IPS-15b (cell line): ENCODE results near the gene CDK10.

Experiments
- H3K27me3 ChIP-seq: one replicate; pipeline ENCODE4 v1.6.1; 2013; ENCODE audit warnings: low read length; ENCODE audit not compliant: control insufficient read depth, insufficient read depth
- H3K36me3 ChIP-seq: one replicate; pipeline ENCODE4 v1.6.1; 2013; ENCODE audit warnings: low read length; ENCODE audit not compliant: control insufficient read depth, insufficient read depth
- H3K4me1 ChIP-seq: one replicate; pipeline ENCODE4 v1.6.1; 2013; ENCODE audit warnings: mild to moderate bottlenecking, low read length; ENCODE audit not compliant: control insufficient read depth, insufficient read depth
- H3K4me3 ChIP-seq: one replicate; pipeline ENCODE4 v1.5.1; 2013; ENCODE audit warnings: low read depth, low read length
- H3K9ac ChIP-seq: one replicate; pipeline ENCODE4 v1.6.1; 2013; ENCODE audit warnings: low read depth, mild to moderate bottlenecking, low read length
- H3K9me3 ChIP-seq: one replicate; pipeline ENCODE4 v1.6.1; 2013; ENCODE audit warnings: mild to moderate bottlenecking, low read length; ENCODE audit not compliant: control insufficient read depth, insufficient read depth

Gene CDK10

DNA sequence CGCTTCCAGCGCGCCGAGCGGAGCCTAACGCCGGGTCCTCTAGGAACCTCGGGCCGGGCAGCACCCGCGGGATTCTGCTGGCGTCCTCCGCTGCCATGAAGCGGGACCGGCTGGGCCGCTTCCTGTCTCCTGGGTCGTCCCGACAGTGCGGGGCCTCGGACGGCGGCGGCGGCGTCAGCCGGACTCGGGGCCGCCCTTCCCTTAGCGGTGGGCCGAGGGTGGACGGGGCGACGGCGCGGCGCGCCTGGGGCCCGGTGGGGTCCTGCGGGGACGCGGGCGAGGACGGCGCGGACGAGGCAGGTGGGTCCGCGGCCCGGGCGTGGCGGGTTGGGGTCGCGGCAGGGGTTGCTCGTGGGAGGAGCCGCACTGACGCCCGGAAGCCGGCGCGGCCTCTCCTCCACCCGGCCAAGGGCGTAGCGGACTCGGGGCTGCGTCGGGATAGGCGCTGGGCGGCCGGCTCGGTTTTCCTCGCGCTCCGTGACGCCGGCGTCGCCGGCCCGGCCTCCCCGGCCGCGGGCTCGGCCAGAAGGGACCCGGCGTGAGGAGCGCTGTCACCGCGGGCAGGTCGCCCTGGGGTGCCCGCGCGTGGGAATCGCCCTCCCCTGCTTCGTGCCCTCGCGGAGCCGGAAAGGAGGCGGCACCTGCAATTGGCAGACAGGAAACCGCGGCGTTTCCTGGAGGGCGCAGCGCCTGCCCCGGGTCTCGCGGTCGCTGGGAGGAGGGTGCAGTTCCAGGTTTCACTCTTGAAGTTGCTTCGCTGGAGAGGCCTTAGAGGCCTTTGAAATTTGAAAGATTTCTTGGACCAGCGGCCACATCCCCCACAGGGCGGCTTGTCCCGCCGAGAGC, 35.3 kb downstream of the CDK10 start:
- Histone ChIP-seq H3K36me3 (peaks cover 17% of the 10 kb centered on the region), H3K9me3 (no peaks in the 10 kb centered on the region), H3K9ac (peak overlapping the region; percentile 60), H3K4me1 (peaks cover 2% of the 10 kb centered on the region), H3K4me3 (peak overlapping the region; percentile 81), H3K27me3 (peaks cover 20% of the 10 kb centered on the region)

DNA sequence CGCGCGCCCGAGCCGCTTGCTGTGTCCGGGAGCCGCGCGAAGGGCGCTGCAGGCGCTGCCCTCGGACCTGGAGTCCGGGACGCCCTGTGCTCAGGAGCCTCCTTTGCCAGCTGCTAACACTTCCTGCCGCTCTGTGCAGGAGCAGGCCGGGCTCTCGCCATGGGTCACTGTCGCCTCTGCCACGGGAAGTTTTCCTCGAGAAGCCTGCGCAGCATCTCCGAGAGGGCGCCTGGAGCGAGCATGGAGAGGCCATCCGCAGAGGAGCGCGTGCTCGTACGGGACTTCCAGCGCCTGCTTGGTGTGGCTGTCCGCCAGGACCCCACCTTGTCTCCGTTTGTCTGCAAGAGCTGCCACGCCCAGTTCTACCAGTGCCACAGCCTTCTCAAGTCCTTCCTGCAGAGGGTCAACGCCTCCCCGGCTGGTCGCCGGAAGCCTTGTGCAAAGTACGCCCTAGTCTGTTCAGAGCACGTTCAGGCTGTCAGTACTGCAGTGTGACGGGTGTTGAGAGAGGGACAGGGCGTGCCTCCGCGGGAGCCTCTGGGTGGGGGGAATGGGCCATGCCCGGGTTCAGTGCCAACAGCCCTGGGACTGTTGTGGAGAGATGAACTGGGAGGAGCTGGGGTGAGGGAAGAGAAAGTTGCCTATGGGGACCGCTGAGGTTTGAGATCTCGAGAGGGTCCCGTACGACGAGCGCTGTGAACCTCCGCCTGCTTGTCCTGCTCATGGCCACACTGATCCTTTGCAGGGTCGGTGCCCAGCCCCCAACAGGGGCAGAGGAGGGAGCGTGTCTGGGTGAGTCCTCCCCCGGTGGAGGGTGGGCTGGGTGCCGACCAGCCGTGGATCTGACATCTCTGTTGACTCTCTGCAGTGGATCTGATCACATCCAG, 36.1 kb downstream of the CDK10 start:
- Histone ChIP-seq H3K36me3 (peaks cover 17% of the 10 kb centered on the region), H3K4me3 (peak overlapping the region; percentile 81), H3K4me1 (peaks cover 2% of the 10 kb centered on the region), H3K9me3 (no peaks in the 10 kb centered on the region), H3K27me3 (peaks cover 20% of the 10 kb centered on the region), H3K9ac (peak overlapping the region; percentile 60)

DNA sequence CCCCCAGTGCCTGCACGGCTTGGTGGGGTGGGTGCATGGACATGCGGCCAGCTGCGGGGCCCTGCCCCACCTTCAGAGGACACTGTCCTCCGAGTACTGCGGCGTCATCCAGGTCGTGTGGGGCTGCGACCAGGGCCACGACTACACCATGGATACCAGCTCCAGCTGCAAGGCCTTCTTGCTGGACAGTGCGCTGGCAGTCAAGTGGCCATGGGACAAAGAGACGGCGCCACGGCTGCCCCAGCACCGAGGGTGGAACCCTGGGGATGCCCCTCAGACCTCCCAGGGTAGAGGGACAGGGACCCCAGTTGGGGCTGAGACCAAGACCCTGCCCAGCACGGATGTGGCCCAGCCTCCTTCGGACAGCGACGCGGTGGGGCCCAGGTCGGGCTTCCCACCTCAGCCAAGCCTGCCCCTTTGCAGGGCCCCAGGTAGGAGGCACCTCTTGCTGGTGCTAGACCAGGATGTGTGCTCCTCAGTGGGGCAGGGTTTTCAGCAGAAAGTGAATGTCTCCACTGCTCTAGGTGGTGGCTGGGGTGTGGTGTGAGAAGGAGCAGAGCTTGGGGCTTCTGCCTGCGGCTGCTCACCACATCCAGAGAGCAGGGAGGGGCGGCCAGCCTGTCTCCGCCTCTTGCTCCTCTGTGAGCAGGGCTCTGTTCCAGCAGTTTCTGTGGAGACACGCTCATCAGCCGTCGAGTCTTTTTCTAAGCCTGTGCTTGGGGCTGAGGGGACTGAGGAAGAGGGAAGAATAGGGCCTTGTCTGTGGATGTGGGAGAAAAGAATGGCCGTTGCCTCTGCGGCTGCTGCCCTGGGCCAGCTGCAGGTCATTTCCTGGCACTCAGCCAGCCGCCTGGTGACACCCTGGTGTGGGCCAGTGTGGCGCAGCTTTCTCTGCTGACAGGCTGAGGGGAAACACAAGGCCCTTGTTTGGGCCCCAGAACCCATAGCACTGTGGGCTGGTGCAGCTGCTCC, 37.1 kb downstream of the CDK10 start:
- H3K9me3 ChIP-seq = no peaks in the 10 kb centered on the region
- H3K36me3 ChIP-seq = peaks cover 16% of the 10 kb centered on the region
- H3K9ac ChIP-seq = no peak overlapping the region
- peaks cover 2% of the 10 kb centered on the region for H3K4me1 ChIP-seq
- H3K27me3 ChIP-seq = peaks cover 18% of the 10 kb centered on the region
- H3K4me3 ChIP-seq = peak overlapping the region; percentile 81

DNA sequence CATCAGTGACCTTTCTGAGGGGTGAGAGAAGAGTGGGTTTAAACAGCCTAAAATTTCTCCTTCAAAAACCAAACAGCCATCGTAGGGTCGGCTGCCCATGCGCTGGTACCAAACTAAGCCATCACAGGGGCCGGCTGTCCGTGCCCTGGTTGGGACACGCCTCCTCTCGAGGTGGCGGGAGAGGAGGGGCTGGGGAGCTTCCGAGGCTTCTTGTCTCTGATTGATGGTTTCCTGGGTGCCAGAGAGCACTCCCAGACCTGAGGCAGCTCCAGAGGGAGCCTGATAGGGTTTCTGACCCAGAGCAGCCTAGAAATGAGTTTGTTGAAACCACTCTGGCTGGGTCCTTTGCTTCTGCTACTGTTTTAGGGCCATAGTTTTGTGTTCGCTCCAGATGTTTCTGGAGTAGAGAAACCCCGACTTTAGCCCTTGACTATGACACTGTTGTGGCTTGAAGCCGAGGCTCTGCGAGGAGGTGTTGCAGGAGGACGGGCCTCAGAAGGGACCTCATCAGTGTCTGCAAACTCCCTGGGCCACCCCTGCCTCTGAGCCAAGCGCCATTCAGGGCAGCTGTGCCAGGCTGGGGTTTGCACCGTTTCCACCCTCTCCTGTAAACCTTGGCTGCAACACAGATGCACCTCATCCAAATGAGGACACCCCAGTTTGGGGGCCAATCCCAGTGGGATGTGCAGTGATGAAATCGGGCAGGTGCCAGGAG, 41.1 kb downstream of the CDK10 start:
- peaks cover 5% of the 10 kb centered on the region for H3K27me3 ChIP-seq
- no peak overlapping the region for H3K4me3 ChIP-seq
- no peak overlapping the region for H3K9ac ChIP-seq
- no peaks in the 10 kb centered on the region for H3K9me3 ChIP-seq
- peaks cover 28% of the 10 kb centered on the region for H3K36me3 ChIP-seq
- peaks cover 4% of the 10 kb centered on the region for H3K4me1 ChIP-seq

DNA sequence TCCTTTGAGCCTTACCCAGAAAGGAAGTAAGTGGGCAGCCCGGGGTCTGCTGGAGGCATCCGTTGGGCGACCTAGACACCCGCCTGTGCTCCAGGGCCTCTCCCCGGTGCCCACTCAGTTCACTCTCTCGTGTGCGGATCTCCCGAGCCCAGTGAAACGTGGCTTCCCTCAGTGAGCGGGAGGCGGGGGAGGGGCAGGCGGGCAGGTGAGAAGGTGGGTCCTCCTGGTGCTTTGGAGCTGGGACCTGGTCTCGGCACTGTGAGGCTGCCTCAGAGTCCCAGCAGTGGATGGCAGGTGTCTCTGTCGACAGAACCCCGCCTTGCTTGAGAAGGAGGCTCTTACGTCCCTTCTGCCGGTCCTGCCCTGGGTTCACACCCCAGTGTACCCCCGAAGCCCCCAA, 42.8 kb downstream of the CDK10 start:
- Histone ChIP-seq H3K4me3 (no peak overlapping the region), H3K36me3 (peaks cover 27% of the 10 kb centered on the region), H3K9ac (no peak overlapping the region)

DNA sequence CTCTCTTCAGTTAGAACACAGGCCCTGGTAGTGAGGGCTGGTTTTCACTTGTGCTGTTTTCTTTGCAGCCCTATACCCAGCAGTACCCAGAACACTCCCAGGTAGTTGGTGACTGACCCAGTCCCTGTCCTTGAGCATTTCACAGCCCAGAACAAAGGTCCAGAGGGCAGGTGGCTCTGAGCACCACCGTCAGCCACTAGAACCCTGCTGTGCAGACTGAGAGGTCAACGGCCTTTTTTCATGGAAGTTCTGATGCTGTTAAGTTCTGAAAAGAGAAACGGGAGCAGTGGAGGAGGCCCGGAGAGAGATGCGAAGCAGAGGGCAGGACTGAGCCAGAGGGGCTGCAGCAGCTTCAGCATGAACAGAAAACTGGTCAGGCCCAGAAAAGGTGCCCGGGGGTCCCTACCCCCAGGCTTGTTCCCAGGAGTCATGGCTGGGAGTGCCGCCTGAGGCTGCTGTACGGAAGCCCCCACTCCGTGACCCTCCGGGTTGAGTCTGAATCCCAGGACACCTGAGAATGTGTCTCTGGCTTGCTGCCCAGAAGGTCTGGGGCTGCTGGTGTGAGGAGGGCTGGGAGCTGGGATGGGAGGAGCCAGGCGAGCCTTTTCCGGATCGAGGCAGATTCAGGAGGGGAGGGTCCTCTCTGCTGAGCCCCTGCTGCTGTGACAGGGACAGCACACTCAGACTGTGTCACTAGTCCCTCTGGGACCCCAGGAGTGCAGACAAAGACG, 43.5 kb downstream of the CDK10 start:
- Histone ChIP-seq H3K27me3 (no peaks in the 10 kb centered on the region), H3K36me3 (peaks cover 31% of the 10 kb centered on the region), H3K4me3 (no peak overlapping the region), H3K4me1 (peaks cover 2% of the 10 kb centered on the region), H3K9me3 (no peaks in the 10 kb centered on the region), H3K9ac (no peak overlapping the region)

More for the DNA sequence above, 42.8 kb downstream of the CDK10 start:
- H3K27me3 ChIP-seq = no peaks in the 10 kb centered on the region
- no peaks in the 10 kb centered on the region for H3K9me3 ChIP-seq
- peaks cover 2% of the 10 kb centered on the region for H3K4me1 ChIP-seq

DNA sequence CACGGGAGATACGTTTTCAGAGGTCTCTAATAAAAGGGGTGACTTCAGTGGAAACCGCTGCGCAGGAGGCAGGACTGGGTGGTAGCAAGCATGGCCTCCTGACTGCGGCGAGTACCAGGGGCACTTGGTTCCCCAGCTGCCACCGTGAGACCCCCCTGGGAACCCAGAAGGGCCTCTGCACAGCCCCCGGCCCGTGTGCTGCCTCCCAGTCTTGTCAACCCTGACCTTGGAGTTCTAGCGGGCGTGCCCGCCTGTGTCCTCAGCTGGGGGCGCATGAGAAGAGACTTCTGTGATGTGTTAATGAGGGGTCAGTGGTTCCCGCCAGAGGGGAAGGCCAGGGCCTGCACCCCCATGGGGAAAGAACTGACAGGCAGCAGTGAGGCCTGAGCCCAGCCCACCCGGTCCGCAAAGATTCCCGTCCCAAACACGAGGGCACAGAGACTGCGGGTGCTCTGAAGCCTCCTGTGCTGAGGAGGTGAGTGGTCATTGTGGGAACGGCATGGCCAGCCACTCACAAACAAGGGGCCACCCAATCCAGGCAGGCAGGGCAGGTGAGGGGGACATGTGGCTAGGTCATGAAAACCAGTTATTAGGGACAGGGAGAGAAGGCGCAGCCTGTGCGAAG, 44.2 kb downstream of the CDK10 start:
- Histone ChIP-seq H3K9ac (no peak overlapping the region), H3K4me3 (no peak overlapping the region), H3K27me3 (no peaks in the 10 kb centered on the region), H3K36me3 (peaks cover 34% of the 10 kb centered on the region), H3K9me3 (no peaks in the 10 kb centered on the region), H3K4me1 (peaks cover 2% of the 10 kb centered on the region)

DNA sequence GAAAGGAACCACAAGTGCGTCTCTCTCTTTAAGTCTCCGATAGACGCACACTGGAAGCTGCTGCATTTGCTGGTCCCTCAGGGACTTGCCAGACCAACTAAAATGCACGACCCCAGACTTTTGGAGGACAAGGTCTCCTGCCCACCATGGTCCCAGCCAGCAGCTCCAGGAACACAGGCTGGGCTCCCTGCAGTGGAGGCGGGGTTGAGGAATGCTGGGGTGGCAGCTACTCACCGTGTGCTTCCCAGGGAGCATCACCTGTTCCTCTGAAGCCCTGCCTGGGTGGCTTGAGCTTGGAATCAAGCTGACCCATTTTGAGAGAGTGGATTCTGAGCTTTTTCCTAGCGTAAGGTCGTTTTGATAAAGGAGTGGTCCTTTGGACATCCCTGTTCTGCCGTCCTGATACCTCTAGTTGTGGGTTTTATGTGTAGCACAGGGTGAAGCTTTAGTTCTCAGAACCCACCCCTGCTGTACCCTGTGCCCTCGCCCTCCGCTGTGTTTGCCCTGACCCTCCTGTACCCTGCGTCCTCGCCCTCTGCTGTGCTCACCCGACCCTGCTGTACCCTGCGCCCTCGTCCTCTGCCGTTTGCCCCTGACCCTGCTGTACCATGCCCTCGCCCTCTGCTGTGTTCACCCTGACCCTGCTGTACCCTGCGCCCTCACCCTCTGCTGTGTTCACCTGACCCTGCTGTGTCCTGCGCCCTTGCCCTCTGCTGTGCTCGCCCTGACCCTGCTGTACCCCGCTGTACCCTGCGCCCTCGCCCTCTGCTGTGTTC, 45.8 kb downstream of the CDK10 start:
- Histone ChIP-seq H3K4me1 (peaks cover 2% of the 10 kb centered on the region), H3K9me3 (no peaks in the 10 kb centered on the region), H3K4me3 (no peak overlapping the region), H3K9ac (no peak overlapping the region), H3K27me3 (no peaks in the 10 kb centered on the region), H3K36me3 (peaks cover 40% of the 10 kb centered on the region)

DNA sequence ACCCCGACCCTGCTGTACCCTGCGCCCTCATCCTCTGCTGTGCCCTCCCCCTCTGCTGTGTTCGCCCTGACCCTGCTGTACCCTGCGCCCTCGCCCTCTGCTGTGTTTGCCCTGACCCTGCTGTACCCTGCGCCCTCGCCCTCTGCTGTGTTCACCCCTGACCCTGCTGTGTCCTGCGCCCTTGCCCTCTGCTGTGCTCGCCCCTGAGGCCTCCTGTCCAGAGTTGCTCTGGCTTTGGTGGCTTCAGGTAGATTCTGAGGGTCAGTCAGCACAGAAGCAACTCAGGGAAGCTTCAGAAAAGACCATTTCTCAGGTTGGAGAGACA, 46.4 kb downstream of the CDK10 start:
- Histone ChIP-seq H3K9ac (no peak overlapping the region), H3K4me1 (peaks cover 2% of the 10 kb centered on the region), H3K27me3 (no peaks in the 10 kb centered on the region), H3K4me3 (no peak overlapping the region), H3K9me3 (no peaks in the 10 kb centered on the region), H3K36me3 (peaks cover 38% of the 10 kb centered on the region)
